NCI-H128 (cell line): ENCODE data around the gene ATRNL1.
"Not testable (repeated sequence)": the region's sequence is repeated elsewhere in the genome, so short reads cannot be mapped to it uniquely, and the experiment has no call there.

Source experiments
- DNase-seq: peaks from one replicate; lab custom pipeline; 2025; ENCODE audit not compliant: unreplicated experiment; lab: John Stamatoyannopoulos, UW

The ATRNL1 gene

DNA sequence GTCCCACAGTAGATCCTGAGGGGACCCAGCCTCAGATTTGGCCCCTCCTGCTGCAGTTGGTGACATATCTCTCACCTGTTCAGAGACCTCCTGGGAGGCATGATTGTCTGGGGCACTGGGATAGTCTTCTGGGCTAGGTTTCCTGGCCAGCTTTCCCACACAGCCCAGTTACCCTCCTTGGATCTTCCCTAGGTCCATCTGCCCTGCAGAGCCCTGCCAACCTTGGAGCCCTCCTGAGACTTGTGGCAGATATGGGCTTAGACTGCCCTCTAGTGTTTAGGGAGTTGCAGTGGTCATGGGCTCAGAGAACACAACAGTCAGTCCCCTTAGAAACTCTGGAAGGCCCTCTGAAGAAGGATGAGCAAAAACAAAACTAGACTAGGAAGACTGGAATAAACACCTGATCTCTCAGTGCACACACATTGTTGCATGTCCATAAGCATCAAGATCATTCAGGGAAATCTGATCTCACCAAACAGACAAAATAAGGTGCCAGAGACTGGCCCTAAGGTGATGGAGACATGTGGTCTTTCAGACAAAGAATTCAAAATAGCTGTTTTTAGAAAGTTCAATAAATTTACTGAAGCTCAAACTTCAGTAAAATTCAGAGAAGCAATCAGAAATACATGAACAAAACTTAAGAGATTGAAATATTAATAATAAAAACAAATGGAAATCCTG, 324.6 kb downstream of the ATRNL1 start:
- DNase-seq, result no peak

- no peak for DNase-seq
These were observed 329.5 kb downstream of the ATRNL1 start for GRCh38 chr10:115422624-115423023.

GRCh38 chr10:115427611-115428010, 334.4 kb downstream of the ATRNL1 start:
- DNase-seq, result no peak

GRCh38 chr10:115432188-115432819, 339.1 kb downstream of the ATRNL1 start:
- no peak for DNase-seq

DNA sequence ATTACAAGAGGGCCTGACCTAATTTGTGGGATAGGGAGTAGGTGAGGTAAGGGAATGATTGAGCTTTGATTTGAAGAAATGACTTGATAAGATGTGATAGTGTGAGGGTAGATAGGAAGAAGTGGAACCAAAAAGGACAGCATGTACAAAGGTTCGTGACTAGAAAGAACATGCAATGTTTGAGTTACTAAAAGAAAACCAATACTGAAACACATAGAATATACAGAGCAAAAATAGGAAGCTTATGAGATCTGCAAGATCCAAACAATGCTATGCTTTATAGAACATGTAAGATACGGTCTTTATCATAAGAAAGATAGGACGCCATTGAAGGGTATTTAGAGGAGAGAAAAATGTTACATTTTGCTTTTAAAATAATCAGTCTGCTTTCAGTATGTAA, 343.8 kb downstream of the ATRNL1 start:
- no peak for DNase-seq

DNA sequence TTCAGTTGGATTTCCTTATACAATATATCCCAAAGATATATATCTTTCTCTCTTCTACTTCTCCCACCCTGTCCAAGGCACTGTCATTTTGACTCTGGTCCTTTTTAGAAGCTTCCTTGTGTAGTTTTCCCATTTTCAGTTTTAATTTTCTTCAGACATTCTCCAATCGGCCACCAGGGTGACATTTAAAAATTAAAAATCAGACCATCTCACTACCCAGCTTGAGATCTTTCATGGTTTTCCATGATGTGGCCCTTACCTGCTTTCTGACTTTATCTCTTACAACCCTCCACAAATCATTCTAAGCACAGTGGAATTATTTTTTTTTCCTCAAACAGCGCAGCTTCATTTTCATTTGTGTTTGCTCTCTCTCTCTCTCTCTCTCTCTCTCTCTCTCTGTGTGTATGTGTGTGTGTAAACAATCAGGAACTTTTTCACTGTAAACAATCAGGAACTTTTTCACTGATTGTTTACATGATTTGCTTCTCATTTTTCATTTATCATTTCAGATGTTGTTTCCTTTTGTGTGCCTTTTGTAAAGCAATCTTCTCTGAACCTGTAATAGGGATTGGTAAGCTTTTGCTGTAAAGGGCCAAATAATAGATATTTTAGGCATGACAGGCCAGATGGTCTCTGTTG, 348.9 kb downstream of the ATRNL1 start:
- no peak for DNase-seq

GRCh38 chr10:115456812-115457211, 363.6 kb downstream of the ATRNL1 start:
- no peak for DNase-seq

DNA sequence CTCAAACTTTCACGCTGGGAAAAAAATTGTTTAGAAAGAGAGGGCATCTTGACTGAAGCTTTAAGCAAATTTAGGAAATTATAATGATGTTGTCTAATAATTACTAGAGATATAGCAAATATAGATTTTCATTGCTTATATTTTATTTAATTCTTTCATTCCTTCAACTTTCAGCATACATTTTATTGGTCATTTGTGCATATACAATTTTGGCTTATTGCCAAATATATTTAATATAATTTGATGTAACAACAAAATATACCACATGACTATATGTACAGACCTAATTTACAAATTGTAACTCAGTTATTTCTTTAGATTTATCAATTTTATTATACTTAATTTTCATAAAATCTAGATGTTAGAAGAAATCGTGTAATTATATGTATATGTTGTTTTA, 390.1 kb downstream of the ATRNL1 start:
- DNase-seq, result no peak

- DNase-seq, result no peak
These were observed 398.5 kb downstream of the ATRNL1 start for GRCh38 chr10:115491526-115492140.

GRCh38 chr10:115503546-115503945, 410.4 kb downstream of the ATRNL1 start:
- no peak for DNase-seq

DNA sequence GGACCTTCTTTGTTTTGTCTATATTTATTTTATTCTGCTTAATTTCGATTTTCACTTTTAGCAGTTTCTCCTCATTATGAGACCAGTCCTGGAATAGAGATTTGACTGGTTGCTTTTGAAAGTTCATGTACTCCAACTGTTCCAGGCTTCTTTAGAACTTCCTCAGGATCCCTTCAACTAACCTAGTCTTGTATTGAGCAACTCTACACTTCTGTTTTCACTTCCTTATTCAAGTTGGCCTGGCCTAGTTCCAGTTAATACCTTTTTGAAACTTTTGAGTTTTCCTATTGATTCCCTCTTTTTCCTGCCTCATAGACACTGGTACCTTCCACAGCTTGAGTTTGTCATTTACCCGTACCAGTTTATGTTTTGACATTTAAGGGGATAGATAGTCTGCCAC, 421.7 kb downstream of the ATRNL1 start:
- no peak for DNase-seq

- DNase-seq, result no peak
These were observed 432.0 kb downstream of the ATRNL1 start for GRCh38 chr10:115525141-115525540.

DNA sequence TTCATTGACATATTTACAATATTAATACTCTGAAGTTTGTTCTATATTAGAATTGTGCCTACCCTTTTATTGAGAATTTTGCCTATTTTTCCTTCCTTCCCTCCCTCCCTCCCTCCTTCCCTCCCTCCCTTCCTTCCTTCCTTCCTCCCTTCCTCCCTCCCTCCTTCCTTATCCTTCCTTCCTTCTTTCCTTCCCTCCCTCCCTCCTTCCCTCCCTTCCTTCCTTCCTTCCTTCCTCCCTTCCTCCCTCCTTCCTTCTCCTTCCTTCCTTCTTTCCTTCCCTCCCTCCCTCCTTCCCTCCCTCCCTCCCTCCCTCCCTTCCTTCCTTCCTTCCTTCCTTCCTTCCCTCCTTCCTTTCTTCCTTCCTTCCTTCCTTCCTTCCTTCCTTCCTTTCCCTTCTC, 434.5 kb downstream of the ATRNL1 start:
- not testable (repeated sequence) for DNase-seq

DNA sequence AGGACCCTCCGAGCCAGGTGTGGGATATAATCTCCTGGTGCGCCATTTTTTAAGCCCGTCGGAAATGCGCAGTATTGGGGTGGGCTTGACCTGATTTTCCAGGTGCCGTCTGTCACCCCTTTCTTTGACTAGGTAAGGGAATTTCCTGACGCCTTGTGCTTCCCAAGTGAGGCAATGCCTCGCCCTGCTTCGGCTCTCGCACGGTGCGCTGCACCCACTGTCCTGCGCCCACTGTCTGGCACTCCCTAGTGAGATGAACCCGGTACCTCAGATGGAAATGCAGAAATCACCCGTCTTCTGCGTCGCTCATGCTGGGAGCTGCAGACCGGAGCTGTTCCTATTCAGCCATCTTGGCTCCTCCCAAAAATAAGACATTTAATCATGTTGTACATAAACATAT, 443.2 kb downstream of the ATRNL1 start:
- not testable (repeated sequence) for DNase-seq

- DNase-seq, result no peak
These were observed 446.1 kb downstream of the ATRNL1 start for GRCh38 chr10:115539142-115539762.

- no peak for DNase-seq
These were observed 462.8 kb downstream of the ATRNL1 start for GRCh38 chr10:115555887-115556402.

DNA sequence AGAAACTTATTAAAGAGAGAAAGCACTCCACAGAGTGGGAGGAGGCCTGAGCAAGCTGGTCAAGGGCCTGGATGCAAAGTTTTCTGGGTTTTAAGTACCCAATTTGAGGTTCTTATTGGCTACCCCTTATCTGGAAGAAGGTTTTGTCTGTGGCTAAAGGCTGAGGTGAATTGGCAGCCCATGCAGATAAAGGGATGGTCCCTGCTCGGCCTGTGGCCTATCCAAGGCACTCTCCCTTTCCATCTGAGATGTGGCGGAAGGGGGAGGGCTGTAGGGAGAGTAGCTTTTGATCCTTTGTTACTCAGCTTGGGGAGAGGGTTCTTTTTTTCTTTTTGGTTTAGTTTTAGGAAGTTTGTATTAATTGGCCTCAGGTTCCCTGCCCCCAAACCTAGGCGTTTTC, 465.1 kb downstream of the ATRNL1 start:
- no peak for DNase-seq

- no peak for DNase-seq
These were observed 473.7 kb downstream of the ATRNL1 start for GRCh38 chr10:115566867-115567266.

- DNase-seq, result no peak
These were observed 479.7 kb downstream of the ATRNL1 start for GRCh38 chr10:115572740-115573455.

DNA sequence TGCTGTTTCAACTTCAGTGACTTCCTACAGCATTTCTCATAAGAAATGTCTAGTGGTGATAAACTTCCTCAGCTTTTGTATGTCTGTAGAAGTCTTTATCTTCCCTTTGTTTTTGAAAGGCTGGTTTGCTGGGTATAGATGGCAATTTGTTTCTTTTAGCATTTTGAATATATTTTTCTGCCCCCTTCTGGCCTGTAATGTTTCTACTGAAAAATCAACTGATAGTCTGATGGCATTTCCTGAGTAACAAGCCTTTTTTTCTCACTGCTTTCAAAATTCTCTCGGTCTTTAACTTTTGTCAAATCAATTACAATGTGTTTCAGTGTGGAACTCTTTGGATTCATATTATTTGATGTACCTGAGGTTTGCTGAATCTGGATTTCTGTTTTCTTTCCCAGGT, 487.1 kb downstream of the ATRNL1 start:
- no peak for DNase-seq

- no peak for DNase-seq
These were observed 499.9 kb downstream of the ATRNL1 start for GRCh38 chr10:115593060-115593459.
